Immature natural killer cell (primary cell): ENCODE measurements around the gene KCNJ9. TPM values are rescaled to one million over a fixed set of nuclear protein-coding genes. Genes with fewer than 3 reads are reported as not detected.

Experiments
- DNase-seq, 3 donors: peaks; one replicate each; pipeline ENCODE4 v3.0.0; 2022; ENCODE audit warnings: mixed read lengths in 1 of 3
- H3K27ac Mint-ChIP-seq, 6 donors: one replicate each; pipeline ENCODE4 v1.8.0; 2020; ENCODE audit warnings: mixed read lengths in 6 of 6, mild to moderate bottlenecking in 5 of 6, inconsistent platforms in 4 of 6, moderate library complexity in 3 of 6
- H3K27me3 Mint-ChIP-seq, 3 donors: one replicate each; pipeline ENCODE4 v1.8.0; 2020 to 2021; ENCODE audit warnings: low read depth in 3 of 3, mild to moderate bottlenecking in 3 of 3, mixed read lengths in 3 of 3, moderate library complexity in 3 of 3, inconsistent platforms in 1 of 3
- H3K36me3 Mint-ChIP-seq, 3 donors: one replicate each; pipeline ENCODE4 v1.8.0; 2020; ENCODE audit warnings: mixed read lengths in 3 of 3, inconsistent platforms in 2 of 3, mild to moderate bottlenecking in 2 of 3
- H3K4me1 Mint-ChIP-seq, 2 donors: one replicate each; pipeline ENCODE4 v1.8.0; 2020; ENCODE audit warnings: inconsistent platforms in 2 of 2, mild to moderate bottlenecking in 2 of 2, mixed read lengths in 2 of 2, moderate library complexity in 1 of 2
- H3K4me3 Mint-ChIP-seq, 5 donors: one replicate each; pipeline ENCODE4 v1.8.0; 2020; ENCODE audit warnings: mild to moderate bottlenecking in 5 of 5, mixed read lengths in 5 of 5, inconsistent platforms in 3 of 5, moderate library complexity in 3 of 5
- H3K9me3 Mint-ChIP-seq, 6 donors: one replicate each; pipeline ENCODE4 v1.8.0; 2020; ENCODE audit warnings: mild to moderate bottlenecking in 6 of 6, mixed read lengths in 6 of 6, inconsistent platforms in 4 of 6, moderate library complexity in 3 of 6
- polyA plus RNA-seq, 3 donors: library from polyadenylated mRNA; unstranded; fragments of 300-500 nt; fragmentation: Illumina TruSeq; gene quantifications; one replicate each; pipeline ENCODE4 v1.2.3, GENCODE V29; 2021

Gene KCNJ9
- polyA plus RNA-seq, 3 donors from 2014 or later, result not detected

- Mint-ChIP-seq H3K9me3 (no peaks in the 10 kb centered on the region), H3K4me1 (peaks cover 30 to 31% of the 10 kb centered on the region in 2 donors), H3K36me3 (peaks cover 3 to 12% (median 6%) of the 10 kb centered on the region in 3 donors), H3K27ac (peak overlapping the region in 3 of 6 donors; percentile 22 to 76 (median 60)), H3K27me3 (peaks cover 5 to 13% (median 7%) of the 10 kb centered on the region in 3 donors), H3K4me3 (peak overlapping the region in 2 of 5 donors; percentile 54 to 89)
- DNase-seq, result no peak
Measured at GRCh38 chr1:160095382-160096105, 14.2 kb downstream of the KCNJ9 start.

DNA sequence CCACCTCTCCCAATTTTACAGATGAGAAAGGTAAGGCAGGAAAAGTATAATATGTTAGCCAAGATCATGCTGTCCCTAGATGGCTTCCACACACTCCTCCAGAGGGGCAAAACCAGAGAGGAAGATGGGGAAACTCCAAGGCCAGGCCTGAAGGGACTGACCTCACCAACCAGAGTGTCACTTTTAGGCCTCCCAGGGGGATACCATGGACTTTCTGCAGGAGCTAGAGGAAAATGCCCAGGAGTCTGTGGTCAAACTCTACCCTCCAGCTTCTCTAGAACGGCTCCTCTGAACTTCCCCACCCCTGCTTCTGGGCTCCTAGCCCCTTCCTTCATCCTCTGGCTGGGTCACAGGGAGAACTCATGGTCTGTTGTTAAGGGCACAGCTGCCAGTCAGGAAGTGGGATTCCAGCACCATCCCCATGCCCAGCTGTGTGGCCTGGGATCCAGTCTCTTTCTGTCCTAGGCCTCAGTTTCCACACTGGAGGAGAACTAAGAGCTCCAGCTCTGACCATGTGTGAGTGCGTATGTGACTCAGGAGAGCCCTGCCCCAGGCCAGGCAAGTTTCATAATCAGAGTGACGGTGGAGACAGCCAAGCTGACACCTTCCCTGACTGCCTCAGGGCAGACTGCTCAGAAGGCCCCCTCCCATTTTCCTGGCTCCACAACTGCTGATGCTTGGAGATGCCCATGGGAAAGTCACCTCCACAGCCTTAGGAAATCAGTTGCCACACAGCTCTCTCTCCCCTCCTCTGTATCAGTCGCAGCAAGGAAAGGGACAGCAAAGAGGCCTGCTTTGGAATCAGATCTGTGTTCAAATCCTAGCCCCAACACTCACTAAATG is 15.2 kb downstream of the KCNJ9 start:
- Mint-ChIP-seq H3K27me3 (peaks cover 5 to 13% (median 7%) of the 10 kb centered on the region in 3 donors), H3K36me3 (peaks cover 0 to 8% (median 4%) of the 10 kb centered on the region in 3 donors), H3K4me1 (peaks cover 36 to 37% of the 10 kb centered on the region in 2 donors), H3K27ac (peak overlapping the region in 4 of 6 donors; percentile 45 to 92 (median 74)), H3K9me3 (no peaks in the 10 kb centered on the region), H3K4me3 (peak overlapping the region; percentile 28 to 92 (median 54))
- DNase-seq, result no peak

DNA sequence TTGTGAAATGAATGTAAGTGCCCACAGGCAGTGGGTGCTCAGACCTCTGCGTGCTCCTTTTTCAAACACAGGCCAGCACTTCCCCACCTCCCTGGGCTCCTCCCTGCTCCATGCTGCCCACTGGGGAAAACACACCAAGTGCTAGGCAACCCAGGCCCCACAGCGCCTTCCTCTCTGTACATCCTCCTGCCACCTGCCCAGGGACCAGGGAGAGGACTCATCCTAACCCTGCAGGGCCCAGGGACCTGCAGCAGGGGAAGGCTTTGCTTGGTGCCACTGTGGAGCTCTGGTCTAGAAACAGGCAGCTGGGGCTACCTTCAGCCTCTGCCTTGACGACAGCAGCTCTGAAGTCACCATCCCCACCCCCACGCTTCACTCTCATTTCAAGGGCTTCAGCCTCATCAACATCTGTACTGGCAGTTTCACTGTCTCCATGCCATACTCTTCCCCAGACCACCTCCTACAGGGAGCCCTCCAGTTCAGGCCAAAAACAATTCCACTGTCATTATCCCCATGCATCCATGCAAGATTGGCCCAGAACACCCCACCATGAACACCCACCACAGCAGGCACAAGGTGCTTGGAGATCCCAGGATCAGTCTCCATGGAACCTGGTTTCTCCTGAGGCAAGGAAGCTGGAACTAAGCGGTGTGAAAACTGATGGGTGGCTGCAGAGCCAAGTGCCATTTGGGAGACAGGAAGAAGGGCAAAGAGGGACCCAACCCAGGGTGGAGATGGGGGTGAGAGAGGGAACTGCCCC is 16.0 kb downstream of the KCNJ9 start:
- H3K4me1 Mint-ChIP-seq, result peaks cover 38 to 39% of the 10 kb centered on the region in 2 donors
- peak overlapping the region; percentile 65 to 92 (median 80) for H3K27ac Mint-ChIP-seq
- peak overlapping the region; percentile 85 to 92 (median 89) for H3K4me3 Mint-ChIP-seq
- H3K9me3 Mint-ChIP-seq, result no peaks in the 10 kb centered on the region
- peaks cover 0 to 5% (median 4%) of the 10 kb centered on the region in 3 donors for H3K36me3 Mint-ChIP-seq
- peaks cover 5 to 13% (median 7%) of the 10 kb centered on the region in 3 donors for H3K27me3 Mint-ChIP-seq
- no peak for DNase-seq

DNA sequence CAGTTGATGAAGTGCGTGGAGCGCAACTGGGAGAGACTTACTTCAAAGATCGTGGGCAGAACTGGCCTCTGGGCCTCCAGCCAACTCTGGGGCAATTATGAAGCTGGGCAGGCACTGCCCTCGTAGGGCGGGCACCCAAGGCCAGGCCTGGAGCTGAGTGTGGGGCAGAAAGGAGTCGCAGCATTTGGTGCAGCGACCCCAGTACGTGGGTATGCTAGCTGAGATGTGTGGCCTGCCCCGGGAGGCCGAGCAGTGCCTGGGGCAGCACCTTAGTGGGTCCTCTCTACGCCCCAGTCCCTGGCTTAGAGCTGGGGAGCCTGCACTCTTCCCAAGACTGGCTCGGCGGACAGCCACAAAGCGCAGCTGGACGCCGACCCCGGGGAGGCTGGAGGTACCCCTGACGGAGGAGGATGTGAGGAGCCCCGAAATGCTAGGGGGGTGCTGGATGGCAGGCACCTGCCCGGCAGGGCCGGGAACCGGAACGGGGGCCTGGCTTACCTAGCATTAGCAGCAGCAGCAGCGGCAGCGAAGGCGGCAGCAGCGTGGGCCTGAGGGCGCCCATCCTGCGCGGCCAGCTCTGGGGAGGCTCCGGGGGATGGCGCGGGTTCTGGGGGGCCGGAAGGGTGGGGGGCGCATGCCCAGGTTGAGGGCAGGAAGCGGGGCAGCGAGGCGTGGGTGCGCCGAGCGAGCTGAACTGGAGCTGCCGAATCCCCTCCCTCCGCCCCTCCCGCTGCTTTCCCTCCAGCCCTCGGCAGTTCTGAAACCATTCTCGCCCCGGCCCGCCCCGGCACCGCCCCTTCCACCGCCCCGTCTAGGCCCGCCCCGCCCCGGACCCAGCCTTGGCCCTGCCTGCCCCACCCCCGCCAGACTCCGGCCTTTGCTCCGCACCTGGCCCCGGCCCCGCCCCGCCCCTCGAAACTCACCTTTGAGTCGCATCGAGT is 16.8 kb downstream of the KCNJ9 start, which contains the start of gene IGSF8:
Gene IGSF8 (minus strand): TSS at position 709 of the 941 bp plus-strand sequence. CDS start 147 bp downstream, at position 562.
- peak within 1 kb of the TSS; percentile 77 to 92 (median 88) for H3K27ac Mint-ChIP-seq
- peaks cover 45 to 47% of the 10 kb centered on the region in 2 donors for H3K4me1 Mint-ChIP-seq
- peak within 1 kb of the TSS; percentile 85 to 92 (median 89) for H3K4me3 Mint-ChIP-seq
- no peaks in the 10 kb centered on the region for H3K9me3 Mint-ChIP-seq
- DNase-seq, result peak; percentile 84 to 89 (median 89)
- H3K36me3 Mint-ChIP-seq, result peaks cover 0 to 5% (median 4%) of the 10 kb centered on the region in 3 donors
- peaks cover 5 to 16% (median 10%) of the 10 kb centered on the region in 3 donors for H3K27me3 Mint-ChIP-seq

DNA sequence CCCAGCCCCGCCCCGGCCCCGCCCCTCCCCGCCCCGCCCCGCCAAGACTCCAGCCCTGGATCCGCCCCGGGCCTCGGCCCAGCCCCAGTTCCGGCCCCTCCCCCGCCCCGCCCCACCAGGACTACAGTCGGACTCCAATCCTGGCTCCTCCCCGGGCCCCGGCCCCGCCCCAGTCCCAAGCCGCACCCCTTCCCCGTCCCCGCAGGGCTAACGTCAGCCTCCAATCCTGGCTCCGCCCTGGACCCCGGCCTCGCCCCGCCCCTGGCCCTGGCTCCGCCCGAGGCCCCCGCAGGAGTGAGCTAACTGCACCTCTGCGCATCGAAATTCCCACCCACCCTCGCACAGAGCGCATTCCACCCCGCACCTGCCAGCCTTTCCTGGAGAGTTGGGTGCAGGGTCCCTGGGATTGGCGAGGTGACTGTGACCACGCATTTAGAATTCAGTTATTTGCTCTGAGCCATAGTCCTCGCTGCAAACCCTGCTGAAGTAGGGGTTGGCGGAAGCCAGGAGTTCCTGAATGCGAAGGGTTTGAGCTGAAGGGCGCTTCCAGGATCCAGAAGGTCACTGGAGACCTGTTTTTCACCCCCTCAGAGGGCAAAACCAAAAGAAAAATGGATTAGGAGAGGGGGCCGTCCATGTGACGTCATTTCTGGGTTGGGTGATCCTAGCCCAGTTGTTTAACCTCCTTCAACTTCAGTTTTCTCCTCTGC is 17.7 kb downstream of the KCNJ9 start:
- H3K9me3 Mint-ChIP-seq, result no peaks in the 10 kb centered on the region
- H3K36me3 Mint-ChIP-seq, result peaks cover 0 to 5% (median 4%) of the 10 kb centered on the region in 3 donors
- peak overlapping the region; percentile 69 to 83 (median 72) for H3K4me3 Mint-ChIP-seq
- H3K27me3 Mint-ChIP-seq, result peaks cover 5 to 17% (median 10%) of the 10 kb centered on the region in 3 donors
- H3K27ac Mint-ChIP-seq, result peak overlapping the region; percentile 77 to 90 (median 84)
- H3K4me1 Mint-ChIP-seq, result peaks cover 51% of the 10 kb centered on the region in 2 donors
- peak; percentile 89 to 93 (median 91) for DNase-seq

DNA sequence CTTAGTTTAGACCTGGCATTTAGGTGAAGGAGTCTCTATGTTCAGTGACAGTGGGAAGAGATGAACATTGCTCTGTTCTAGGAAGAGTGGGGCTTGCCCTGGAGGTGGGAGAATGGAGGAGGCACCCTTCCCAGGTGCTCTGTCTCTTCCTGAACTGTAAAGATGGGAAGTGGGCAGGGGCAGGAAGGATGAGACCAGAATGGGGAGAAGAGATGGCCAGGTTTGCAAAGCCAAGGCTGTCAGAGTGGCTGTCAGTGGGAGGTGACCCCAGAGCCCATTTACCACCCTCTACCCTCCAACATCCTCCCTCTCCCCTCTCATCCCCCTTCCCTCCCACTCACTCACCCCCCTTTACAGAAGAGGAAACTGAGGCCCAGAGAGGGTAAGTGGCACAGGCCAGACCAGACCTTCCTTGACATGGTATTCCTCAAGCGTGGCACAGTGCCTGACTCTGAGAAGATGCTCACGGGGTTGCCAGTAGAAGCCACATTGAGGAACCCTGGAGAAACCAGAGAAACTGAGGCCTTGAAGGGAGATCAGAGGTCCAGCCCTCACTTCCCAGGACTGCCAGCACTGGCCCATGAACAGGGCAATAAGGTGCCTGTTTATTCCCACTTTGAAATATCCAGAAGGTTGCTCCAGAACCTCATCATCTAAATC is 18.5 kb downstream of the KCNJ9 start:
- Mint-ChIP-seq H3K36me3 (no peaks in the 10 kb centered on the region), H3K4me3 (peak overlapping the region; percentile 69 to 83 (median 72)), H3K9me3 (no peaks in the 10 kb centered on the region), H3K27me3 (peaks cover 7 to 17% (median 10%) of the 10 kb centered on the region in 3 donors), H3K4me1 (peaks cover 51% of the 10 kb centered on the region in 2 donors), H3K27ac (peak overlapping the region; percentile 77 to 90 (median 84))
- DNase-seq, result no peak

DNA sequence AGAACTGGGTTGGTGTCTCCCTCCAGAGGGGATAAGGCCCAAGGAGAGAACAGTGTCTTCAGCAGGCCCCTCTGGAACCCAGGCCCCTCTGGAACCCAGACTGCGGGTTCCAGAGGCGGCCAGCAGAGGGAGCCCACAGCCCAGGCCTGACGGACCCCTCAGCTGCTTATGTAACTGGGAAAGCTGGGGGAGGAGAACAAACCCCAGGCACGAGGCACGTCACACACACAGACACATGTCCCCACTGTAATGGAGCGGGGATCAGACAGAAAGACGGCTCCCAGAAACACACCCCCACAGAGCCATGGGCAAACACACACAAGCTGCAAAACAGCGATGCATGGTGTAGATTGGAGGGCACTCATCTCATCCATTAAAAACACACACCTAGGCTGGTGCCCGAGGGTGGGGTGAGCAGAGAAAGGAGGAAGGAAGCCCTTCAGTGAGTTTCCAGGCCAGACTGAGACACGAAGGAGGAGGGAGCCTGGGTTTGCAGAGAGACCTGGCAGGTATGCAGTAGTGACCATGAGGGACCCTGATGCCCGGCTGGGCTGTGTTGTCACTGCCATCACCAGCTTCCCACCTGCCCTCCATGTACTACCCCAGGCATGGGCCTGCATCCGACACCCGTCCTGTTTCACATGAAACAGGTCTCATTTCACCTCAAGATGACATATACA is 19.8 kb downstream of the KCNJ9 start:
- H3K27ac Mint-ChIP-seq, result peak overlapping the region in 5 of 6 donors; percentile 76 to 85 (median 84)
- H3K9me3 Mint-ChIP-seq, result no peaks in the 10 kb centered on the region
- peaks cover 44 to 46% of the 10 kb centered on the region in 2 donors for H3K4me1 Mint-ChIP-seq
- H3K4me3 Mint-ChIP-seq, result peak overlapping the region in 2 of 5 donors; percentile 5 to 40
- DNase-seq, result peak; percentile 54 to 69 (median 59)
- no peaks in the 10 kb centered on the region for H3K36me3 Mint-ChIP-seq
- H3K27me3 Mint-ChIP-seq, result peaks cover 7 to 17% (median 10%) of the 10 kb centered on the region in 3 donors

GRCh38 chr1:160101717-160102522 is 20.6 kb downstream of the KCNJ9 start:
- H3K4me3 Mint-ChIP-seq, result no peak overlapping the region
- H3K27me3 Mint-ChIP-seq, result peaks cover 7 to 17% (median 10%) of the 10 kb centered on the region in 3 donors
- H3K9me3 Mint-ChIP-seq, result no peaks in the 10 kb centered on the region

DNA sequence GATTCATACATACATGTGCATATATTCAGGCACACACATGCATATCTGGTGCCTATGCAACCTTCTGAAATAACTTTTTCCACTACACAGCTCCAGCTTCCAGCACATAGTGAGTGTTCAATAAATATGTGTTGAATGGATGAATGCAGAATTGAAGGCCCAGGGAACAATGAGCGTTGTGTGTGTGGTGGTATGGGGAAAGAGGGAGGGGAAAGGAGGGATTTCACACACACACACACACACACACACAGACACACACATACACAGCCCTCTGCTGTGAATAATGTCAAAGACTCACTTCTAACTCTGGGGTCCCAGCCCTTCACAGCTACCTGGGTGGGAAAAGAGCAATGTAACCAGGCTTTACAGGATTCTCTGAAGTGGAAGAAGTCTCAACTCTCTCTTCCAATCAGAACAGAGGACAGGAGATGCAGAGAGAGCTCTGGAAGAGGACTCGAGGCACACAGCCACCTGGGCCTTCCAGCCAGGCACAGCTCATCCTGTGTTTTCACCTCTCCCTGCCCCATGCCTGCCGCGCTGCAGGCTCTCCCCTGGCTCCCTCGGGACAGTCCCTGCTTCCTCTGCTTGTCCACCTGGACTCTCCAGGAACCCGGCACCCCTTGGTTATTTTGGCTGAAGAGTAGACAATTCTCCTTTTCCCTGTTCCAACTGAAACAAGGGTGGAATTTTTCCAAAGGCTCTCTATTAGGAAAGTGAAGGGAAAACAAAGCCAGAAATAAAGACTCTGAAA is 22.5 kb downstream of the KCNJ9 start:
- DNase-seq, result no peak
- no peaks in the 10 kb centered on the region for H3K9me3 Mint-ChIP-seq
- H3K4me1 Mint-ChIP-seq, result peaks cover 26 to 27% of the 10 kb centered on the region in 2 donors
- H3K36me3 Mint-ChIP-seq, result no peaks in the 10 kb centered on the region
- no peak overlapping the region for H3K27ac Mint-ChIP-seq
- H3K27me3 Mint-ChIP-seq, result peaks cover 4 to 10% (median 7%) of the 10 kb centered on the region in 3 donors
- H3K4me3 Mint-ChIP-seq, result no peak overlapping the region

More at GRCh38 chr1:160101717-160102522, 20.6 kb downstream of the KCNJ9 start:
- H3K36me3 Mint-ChIP-seq, result no peaks in the 10 kb centered on the region
- peaks cover 36 to 38% of the 10 kb centered on the region in 2 donors for H3K4me1 Mint-ChIP-seq
- no peak for DNase-seq
- peak overlapping the region in 4 of 6 donors; percentile 28 to 85 (median 62) for H3K27ac Mint-ChIP-seq

DNA sequence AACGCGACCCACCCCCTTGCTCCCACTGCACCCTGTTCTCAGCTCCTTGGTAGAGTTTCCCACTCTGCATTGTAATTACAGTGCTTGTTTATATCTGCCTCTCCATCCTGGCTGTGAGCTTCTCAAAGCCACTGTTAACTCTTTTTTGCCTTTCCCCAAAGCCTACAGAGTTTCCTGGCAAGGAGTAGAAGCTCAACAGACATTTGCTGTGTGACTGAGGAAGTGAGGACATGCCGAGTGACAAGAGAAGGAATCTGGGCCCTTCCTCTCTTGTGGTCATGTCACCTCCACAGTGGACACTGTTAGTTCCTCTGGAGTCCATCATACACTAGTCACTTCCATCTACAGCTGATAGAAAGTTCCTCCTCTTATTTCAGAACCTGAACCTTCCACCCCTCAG is 23.1 kb downstream of the KCNJ9 start:
- H3K4me1 Mint-ChIP-seq, result peaks cover 22 to 23% of the 10 kb centered on the region in 2 donors
- no peak overlapping the region for H3K27ac Mint-ChIP-seq
- DNase-seq, result no peak
- no peaks in the 10 kb centered on the region for H3K9me3 Mint-ChIP-seq
- peaks cover 4 to 10% (median 5%) of the 10 kb centered on the region in 3 donors for H3K27me3 Mint-ChIP-seq
- no peak overlapping the region for H3K4me3 Mint-ChIP-seq
- no peaks in the 10 kb centered on the region for H3K36me3 Mint-ChIP-seq
